ENCODE measurements around the gene PTPRN2.

Gene PTPRN2

GRCh38 chr7:157694376-157694665 is 893.3 kb downstream of the PTPRN2 start:
- no peak overlapping the region for H3K4me3 ChIP-seq (ENCODE audit: low read depth in 1 of 2, low read length in 2 of 2)
- no peaks in the 10 kb centered on the region for H3K9me3 ChIP-seq (ENCODE audit: low read length)
- no peak overlapping the region for H3K27ac ChIP-seq (ENCODE audit: low read depth, low read length)
- H3K9ac ChIP-seq (ENCODE audit: low read length), result no peak overlapping the region
- no peaks in the 10 kb centered on the region for H3K4me1 ChIP-seq (ENCODE audit: insufficient read depth, low read length)
- H3K36me3 ChIP-seq (ENCODE audit: insufficient read depth, low read length), result no peaks in the 10 kb centered on the region
- H3K27me3 ChIP-seq (ENCODE audit: control insufficient read depth in 1 of 2, insufficient read depth in 2 of 2, low read length in 2 of 2), result peaks cover 0 to 32% of the 10 kb centered on the region in 2 donors

GRCh38 chr7:157693521-157694375 is 893.9 kb downstream of the PTPRN2 start:
- peaks cover 0 to 37% of the 10 kb centered on the region in 2 donors for H3K27me3 ChIP-seq (ENCODE audit: control insufficient read depth in 1 of 2, insufficient read depth in 2 of 2, low read length in 2 of 2)

DNA sequence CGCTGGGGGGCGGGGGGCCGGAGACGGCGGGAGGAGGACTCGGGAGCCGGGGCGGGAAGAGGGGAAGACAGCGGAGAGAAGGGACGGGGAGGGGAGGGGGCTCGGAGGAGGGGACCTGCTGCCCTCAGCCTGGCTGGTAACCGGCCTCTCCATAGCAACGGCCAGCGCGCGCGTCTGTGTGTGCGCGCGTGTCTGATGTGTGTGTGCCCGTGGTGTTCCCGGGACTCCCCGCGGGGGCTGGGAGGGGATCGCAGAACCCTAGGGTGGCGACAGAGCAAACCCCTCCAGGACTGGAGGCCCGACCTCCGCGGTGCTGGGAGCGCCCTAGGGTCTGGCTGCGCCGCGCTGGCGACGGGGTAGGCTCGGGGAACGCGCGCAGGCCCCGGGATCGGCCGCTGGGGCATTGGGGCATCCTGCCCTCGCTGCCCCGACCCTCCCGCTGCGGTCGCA is 894.5 kb downstream of the PTPRN2 start:
- Histone ChIP-seq H3K4me3 (ENCODE audit: low read depth in 1 of 2, low read length in 2 of 2) (no peak overlapping the region), H3K36me3 (ENCODE audit: insufficient read depth, low read length) (no peaks in the 10 kb centered on the region), H3K27ac (ENCODE audit: low read depth, low read length) (no peak overlapping the region), H3K27me3 (ENCODE audit: control insufficient read depth in 1 of 2, insufficient read depth in 2 of 2, low read length in 2 of 2) (peaks cover 0 to 44% of the 10 kb centered on the region in 2 donors), H3K9ac (ENCODE audit: low read length) (no peak overlapping the region), H3K9me3 (ENCODE audit: low read length) (no peaks in the 10 kb centered on the region), H3K4me1 (ENCODE audit: insufficient read depth, low read length) (no peaks in the 10 kb centered on the region)

More at GRCh38 chr7:157693521-157694375, 893.9 kb downstream of the PTPRN2 start:
- Histone ChIP-seq H3K4me1 (ENCODE audit: insufficient read depth, low read length) (no peaks in the 10 kb centered on the region), H3K36me3 (ENCODE audit: insufficient read depth, low read length) (no peaks in the 10 kb centered on the region), H3K9ac (ENCODE audit: low read length) (no peak overlapping the region), H3K9me3 (ENCODE audit: low read length) (no peaks in the 10 kb centered on the region), H3K4me3 (ENCODE audit: low read depth in 1 of 2, low read length in 2 of 2) (no peak overlapping the region), H3K27ac (ENCODE audit: low read depth, low read length) (no peak overlapping the region)

GRCh38 chr7:157692460-157693011 is 895.1 kb downstream of the PTPRN2 start:
- Histone ChIP-seq H3K4me3 (ENCODE audit: low read depth in 1 of 2, low read length in 2 of 2) (no peak overlapping the region), H3K27me3 (ENCODE audit: control insufficient read depth in 1 of 2, insufficient read depth in 2 of 2, low read length in 2 of 2) (peaks cover 5 to 44% of the 10 kb centered on the region in 2 donors), H3K9me3 (ENCODE audit: low read length) (no peaks in the 10 kb centered on the region), H3K27ac (ENCODE audit: low read depth, low read length) (no peak overlapping the region), H3K9ac (ENCODE audit: low read length) (no peak overlapping the region), H3K4me1 (ENCODE audit: insufficient read depth, low read length) (no peaks in the 10 kb centered on the region), H3K36me3 (ENCODE audit: insufficient read depth, low read length) (no peaks in the 10 kb centered on the region)

- H3K4me1 ChIP-seq (ENCODE audit: insufficient read depth, low read length), result no peaks in the 10 kb centered on the region
- H3K27me3 ChIP-seq (ENCODE audit: control insufficient read depth in 1 of 2, insufficient read depth in 2 of 2, low read length in 2 of 2), result peaks cover 12 to 48% of the 10 kb centered on the region in 2 donors
- no peak overlapping the region for H3K27ac ChIP-seq (ENCODE audit: low read depth, low read length)
These were observed 895.8 kb downstream of the PTPRN2 start for GRCh38 chr7:157691586-157692459.

GRCh38 chr7:157690833-157691585 is 896.6 kb downstream of the PTPRN2 start:
- H3K4me1 ChIP-seq (ENCODE audit: insufficient read depth, low read length), result no peaks in the 10 kb centered on the region
- H3K9me3 ChIP-seq (ENCODE audit: low read length), result no peaks in the 10 kb centered on the region
- H3K27me3 ChIP-seq (ENCODE audit: control insufficient read depth in 1 of 2, insufficient read depth in 2 of 2, low read length in 2 of 2), result peaks cover 12 to 56% of the 10 kb centered on the region in 2 donors
- H3K9ac ChIP-seq (ENCODE audit: low read length), result no peak overlapping the region
- H3K4me3 ChIP-seq (ENCODE audit: low read depth in 1 of 2, low read length in 2 of 2), result no peak overlapping the region
- no peaks in the 10 kb centered on the region for H3K36me3 ChIP-seq (ENCODE audit: insufficient read depth, low read length)
- H3K27ac ChIP-seq (ENCODE audit: low read depth, low read length), result no peak overlapping the region

More at GRCh38 chr7:157691586-157692459, 895.8 kb downstream of the PTPRN2 start:
- Histone ChIP-seq H3K9me3 (ENCODE audit: low read length) (no peaks in the 10 kb centered on the region), H3K4me3 (ENCODE audit: low read depth in 1 of 2, low read length in 2 of 2) (no peak overlapping the region), H3K9ac (ENCODE audit: low read length) (no peak overlapping the region), H3K36me3 (ENCODE audit: insufficient read depth, low read length) (no peaks in the 10 kb centered on the region)

GRCh38 chr7:157690058-157690832 is 897.4 kb downstream of the PTPRN2 start:
- Histone ChIP-seq H3K36me3 (ENCODE audit: insufficient read depth, low read length) (no peaks in the 10 kb centered on the region), H3K4me3 (ENCODE audit: low read depth in 1 of 2, low read length in 2 of 2) (no peak overlapping the region), H3K27me3 (ENCODE audit: control insufficient read depth in 1 of 2, insufficient read depth in 2 of 2, low read length in 2 of 2) (peaks cover 12 to 64% of the 10 kb centered on the region in 2 donors), H3K9ac (ENCODE audit: low read length) (no peak overlapping the region), H3K27ac (ENCODE audit: low read depth, low read length) (no peak overlapping the region), H3K9me3 (ENCODE audit: low read length) (no peaks in the 10 kb centered on the region), H3K4me1 (ENCODE audit: insufficient read depth, low read length) (no peaks in the 10 kb centered on the region)

GRCh38 chr7:157689269-157690057 is 898.2 kb downstream of the PTPRN2 start:
- Histone ChIP-seq H3K36me3 (ENCODE audit: insufficient read depth, low read length) (no peaks in the 10 kb centered on the region), H3K4me3 (ENCODE audit: low read depth in 1 of 2, low read length in 2 of 2) (no peak overlapping the region), H3K27me3 (ENCODE audit: control insufficient read depth in 1 of 2, insufficient read depth in 2 of 2, low read length in 2 of 2) (peaks cover 12 to 65% of the 10 kb centered on the region in 2 donors), H3K9me3 (ENCODE audit: low read length) (no peaks in the 10 kb centered on the region), H3K9ac (ENCODE audit: low read length) (no peak overlapping the region), H3K27ac (ENCODE audit: low read depth, low read length) (no peak overlapping the region), H3K4me1 (ENCODE audit: insufficient read depth, low read length) (no peaks in the 10 kb centered on the region)

DNA sequence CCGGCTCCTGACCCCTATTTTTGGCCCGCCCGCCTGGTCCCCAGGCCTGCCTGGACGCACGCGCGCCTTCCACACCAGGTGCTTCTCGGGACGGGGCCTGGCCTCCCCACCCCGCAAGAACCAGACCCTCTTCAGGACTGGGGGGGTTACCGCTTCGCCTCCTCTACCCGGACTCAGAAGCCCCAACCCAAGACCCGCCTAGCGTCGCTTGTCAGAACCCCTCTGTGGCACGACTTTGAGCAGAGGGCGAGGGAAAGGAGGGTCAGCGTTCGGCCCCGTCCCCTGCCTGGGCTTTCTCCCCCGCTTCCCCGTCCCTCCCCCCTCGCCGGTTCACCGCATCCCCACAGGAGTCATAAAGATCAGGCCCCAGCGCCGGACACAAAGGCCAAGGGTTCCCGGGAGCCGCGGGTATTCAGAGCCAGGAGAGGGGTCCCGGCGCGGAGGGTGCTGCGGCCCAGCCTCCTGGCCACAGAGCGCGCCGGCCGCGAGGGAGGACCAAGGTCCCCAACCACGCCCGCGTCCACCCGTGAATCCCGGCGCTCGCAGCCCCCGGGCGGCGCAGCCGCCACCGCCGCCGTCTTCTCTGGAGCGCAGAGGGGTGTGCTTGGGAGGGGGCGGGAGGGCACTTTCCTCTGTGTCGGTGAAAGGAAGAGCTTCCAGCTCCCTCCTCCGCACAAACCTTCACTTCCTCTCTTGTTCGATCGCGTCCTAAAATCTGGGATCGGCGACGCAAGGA is 898.9 kb downstream of the PTPRN2 start:
- Histone ChIP-seq H3K4me3 (ENCODE audit: low read depth in 1 of 2, low read length in 2 of 2) (no peak overlapping the region), H3K4me1 (ENCODE audit: insufficient read depth, low read length) (no peaks in the 10 kb centered on the region), H3K27me3 (ENCODE audit: control insufficient read depth in 1 of 2, insufficient read depth in 2 of 2, low read length in 2 of 2) (peaks cover 16 to 69% of the 10 kb centered on the region in 2 donors), H3K9ac (ENCODE audit: low read length) (no peak overlapping the region), H3K9me3 (ENCODE audit: low read length) (no peaks in the 10 kb centered on the region), H3K36me3 (ENCODE audit: insufficient read depth, low read length) (no peaks in the 10 kb centered on the region), H3K27ac (ENCODE audit: low read depth, low read length) (no peak overlapping the region)

Data from muscle layer of colon (tissue), 2 donors.